ENCODE results near the gene ZBTB45.
"Not testable (repeated sequence)": the region's sequence is repeated elsewhere in the genome, so short reads cannot be mapped to it uniquely, and the experiment has no call there.

The ZBTB45 gene

GRCh38 chr19:58554494-58555368 lies 35.1 kb upstream of the ZBTB45 start, which contains the start of gene CHMP2A:
Gene CHMP2A, minus strand, starts transcription at chr19:58555105. Its CDS starts 893 bp downstream, at chr19:58554212.
- peak; percentile 95 for DNase-seq (ENCODE audit: low spot score)

GRCh38 chr19:58553799-58554493 lies 34.3 kb upstream of the ZBTB45 start:
- DNase-seq (ENCODE audit: low spot score), result no peak

GRCh38 chr19:58552655-58553054 lies 33.0 kb upstream of the ZBTB45 start:
- no peak for DNase-seq (ENCODE audit: low spot score)

DNA sequence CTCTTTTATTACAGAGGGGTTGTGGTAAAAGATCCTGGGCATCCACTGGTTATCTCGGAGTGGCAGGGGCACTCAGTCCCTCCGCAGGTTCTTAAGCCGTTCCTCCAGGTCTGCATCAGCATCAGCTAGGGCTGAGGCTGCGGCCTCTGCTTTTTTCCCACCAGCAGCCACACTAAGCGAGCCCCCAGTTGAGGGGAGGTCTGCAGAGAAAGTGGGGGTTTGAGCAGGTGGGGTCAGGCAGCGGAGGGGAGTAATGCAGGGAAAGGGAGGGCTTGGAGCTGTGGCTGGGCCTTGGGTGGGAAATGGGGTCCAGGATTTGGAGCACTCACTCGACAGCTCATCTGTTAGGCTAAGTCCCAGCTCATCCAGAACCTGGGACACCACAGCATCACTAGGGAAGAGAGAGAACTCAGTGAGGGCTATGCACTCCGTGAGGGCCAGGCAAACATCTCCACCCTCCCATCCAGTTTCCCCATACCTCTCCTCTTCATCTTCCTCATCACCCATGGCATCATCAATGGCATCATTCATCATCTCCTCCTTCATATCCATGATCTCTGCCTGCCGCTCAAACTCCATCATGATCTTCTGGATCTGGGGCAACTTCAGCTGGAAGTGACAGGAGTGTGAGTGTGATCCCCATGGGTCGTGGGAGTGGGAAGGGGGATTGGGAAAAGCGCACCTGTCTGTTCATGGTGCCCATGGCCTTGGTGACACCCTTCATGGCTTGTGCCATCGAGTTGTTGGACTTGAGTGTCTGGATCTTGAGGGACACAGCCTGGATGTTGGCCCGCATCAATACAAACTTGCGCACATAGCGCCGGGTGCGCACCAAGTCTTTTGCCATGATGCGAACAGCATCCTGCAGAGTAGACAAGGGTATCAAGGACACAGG lies 32.2 kb upstream of the ZBTB45 start:
- no peak for DNase-seq (ENCODE audit: low spot score)

DNA sequence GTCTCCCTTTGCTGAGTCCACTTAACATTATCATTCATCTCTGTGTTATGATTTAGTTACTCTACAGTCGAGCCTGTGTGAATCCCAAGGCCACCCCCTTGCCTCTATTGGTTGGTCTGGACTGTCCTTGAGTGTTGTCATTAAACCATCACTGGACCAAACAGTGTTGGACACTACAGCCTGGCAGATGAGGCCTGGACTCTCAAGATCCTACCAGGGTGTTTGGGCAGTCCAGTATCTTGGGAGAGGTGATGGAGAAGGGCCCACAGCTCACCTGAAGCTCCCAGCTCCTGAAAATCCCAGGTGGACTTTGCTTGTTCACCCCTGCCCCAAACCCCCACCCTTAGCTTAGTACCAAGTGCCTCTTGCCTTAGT lies 31.5 kb upstream of the ZBTB45 start:
- no peak for DNase-seq (ENCODE audit: low spot score)

DNA sequence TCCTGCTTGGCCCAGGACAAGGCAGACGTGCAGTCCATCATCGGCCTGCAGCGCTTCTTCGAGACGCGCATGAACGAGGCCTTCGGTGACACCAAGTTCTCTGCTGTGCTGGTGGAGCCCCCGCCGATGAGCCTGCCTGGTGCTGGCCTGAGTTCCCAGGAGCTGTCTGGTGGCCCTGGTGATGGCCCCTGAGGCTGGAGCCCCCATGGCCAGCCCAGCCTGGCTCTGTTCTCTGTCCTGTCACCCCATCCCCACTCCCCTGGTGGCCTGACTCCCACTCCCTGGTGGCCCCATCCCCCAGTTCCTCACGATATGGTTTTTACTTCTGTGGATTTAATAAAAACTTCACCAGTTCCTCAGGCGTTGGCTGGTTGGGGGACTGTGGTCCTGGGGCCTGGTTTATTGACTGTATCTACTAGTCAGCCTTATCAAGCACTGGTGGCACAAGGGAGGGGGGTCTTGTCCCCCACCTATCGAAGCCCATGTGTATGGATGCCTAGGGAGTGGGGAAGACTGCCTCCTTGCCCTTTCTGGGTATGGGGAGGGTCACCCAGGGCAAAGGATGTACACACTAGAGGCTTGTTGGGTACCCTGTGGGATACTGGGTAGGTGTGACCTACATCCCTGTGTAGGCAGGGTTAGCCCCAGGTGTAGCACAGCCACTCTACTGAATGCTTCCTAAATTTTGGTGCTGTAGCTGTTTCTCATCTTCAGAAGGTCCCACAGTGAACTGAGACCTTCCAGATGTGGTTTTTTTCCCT lies 30.9 kb upstream of the ZBTB45 start:
- no peak for DNase-seq (ENCODE audit: low spot score)

DNA sequence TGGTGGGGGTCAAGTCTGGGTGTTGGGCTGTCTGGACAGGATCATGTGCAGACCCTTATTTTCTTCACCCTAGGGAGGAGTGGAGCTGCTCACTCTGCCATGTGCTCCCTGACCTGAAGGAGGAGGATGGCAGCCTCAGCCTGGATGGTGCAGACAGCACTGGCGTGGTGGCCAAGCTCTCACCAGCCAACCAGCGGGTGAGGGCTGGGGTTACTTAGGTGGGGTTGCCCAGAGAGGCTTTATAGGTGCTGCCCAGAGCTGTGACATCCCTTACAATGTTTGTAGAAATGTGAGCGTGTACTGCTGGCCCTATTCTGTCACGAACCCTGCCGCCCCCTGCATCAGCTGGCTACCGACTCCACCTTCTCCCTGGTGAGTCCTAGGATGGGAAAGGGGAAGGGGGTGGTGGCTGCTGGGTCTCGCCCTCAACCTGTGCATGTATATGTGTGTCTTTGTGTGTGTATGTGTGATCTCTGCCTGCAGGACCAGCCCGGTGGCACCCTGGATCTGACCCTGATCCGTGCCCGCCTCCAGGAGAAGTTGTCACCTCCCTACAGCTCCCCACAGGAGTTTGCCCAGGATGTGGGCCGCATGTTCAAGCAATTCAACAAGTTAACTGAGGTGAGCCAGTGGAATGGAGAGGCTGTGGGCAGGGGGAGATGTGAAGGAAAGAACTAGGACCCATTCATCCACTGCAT lies 30.2 kb upstream of the ZBTB45 start:
- no peak for DNase-seq (ENCODE audit: low spot score)

DNA sequence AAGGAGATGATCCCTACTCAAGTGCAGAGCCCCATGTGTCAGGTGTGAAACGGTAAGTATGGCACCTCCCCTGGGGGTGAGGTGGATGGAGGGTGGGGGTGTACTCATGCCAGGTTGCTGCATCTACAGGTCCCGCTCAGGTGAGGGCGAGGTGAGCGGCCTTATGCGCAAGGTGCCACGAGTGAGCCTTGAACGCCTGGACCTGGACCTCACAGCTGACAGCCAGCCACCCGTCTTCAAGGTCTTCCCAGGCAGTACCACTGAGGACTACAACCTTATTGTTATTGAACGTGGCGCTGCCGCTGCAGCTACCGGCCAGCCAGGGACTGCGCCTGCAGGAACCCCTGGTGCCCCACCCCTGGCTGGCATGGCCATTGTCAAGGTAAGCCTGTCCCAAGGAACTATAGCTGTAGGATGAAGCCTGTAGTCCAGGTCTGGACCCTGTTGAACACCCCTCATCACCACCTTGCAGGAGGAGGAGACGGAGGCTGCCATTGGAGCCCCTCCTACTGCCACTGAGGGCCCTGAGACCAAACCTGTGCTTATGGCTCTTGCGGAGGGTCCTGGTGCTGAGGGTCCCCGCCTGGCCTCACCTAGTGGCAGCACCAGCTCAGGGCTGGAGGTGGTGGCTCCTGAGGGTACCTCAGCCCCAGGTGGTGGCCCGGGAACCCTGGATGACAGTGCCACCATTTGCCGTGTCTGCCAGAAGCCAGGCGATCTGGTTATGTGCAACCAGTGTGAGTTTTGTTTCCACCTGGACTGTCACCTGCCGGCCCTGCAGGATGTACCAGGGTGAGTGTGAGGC lies 29.5 kb upstream of the ZBTB45 start:
- DNase-seq (ENCODE audit: low spot score), result no peak

DNA sequence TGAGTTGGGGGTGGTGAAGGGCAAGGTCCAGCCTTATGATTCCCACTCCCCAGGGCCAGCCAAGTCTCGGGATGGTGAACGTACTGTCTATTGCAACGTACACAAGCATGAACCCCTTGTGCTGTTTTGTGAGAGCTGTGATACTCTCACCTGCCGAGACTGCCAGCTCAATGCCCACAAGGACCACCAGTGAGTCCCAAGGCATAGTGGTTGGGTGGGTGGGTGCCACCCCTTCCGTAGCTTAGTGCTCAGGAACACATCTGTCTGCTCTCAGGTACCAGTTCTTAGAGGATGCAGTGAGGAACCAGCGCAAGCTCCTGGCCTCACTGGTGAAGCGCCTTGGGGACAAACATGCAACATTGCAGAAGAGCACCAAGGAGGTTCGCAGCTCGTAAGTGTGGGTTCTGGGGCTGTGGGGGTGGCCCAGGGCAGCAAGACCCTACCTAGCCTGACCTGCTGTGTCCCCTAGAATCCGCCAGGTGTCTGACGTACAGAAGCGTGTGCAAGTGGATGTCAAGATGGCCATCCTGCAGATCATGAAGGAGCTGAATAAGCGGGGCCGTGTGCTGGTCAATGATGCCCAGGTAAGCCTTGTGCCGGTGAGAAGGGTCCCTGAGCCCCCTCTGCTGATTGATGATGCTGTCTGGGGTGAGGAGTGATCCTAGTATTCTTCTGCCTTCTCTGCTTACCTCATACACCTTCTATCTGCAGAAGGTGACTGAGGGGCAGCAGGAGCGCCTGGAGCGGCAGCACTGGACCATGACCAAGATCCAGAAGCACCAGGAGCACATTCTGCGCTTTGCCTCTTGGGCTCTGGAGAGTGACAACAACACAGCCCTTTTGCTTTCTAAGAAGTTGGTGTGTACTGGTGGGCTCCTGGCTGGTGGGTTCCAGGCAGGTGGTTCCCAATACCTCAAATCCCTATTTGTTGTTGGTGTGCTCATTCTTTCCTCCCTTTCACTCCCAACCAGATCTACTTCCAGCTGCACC lies 28.0 kb upstream of the ZBTB45 start:
- no peak for DNase-seq (ENCODE audit: low spot score)

- no peak for DNase-seq (ENCODE audit: low spot score)
These were observed 26.5 kb upstream of the ZBTB45 start for GRCh38 chr19:58546019-58546530.

DNA sequence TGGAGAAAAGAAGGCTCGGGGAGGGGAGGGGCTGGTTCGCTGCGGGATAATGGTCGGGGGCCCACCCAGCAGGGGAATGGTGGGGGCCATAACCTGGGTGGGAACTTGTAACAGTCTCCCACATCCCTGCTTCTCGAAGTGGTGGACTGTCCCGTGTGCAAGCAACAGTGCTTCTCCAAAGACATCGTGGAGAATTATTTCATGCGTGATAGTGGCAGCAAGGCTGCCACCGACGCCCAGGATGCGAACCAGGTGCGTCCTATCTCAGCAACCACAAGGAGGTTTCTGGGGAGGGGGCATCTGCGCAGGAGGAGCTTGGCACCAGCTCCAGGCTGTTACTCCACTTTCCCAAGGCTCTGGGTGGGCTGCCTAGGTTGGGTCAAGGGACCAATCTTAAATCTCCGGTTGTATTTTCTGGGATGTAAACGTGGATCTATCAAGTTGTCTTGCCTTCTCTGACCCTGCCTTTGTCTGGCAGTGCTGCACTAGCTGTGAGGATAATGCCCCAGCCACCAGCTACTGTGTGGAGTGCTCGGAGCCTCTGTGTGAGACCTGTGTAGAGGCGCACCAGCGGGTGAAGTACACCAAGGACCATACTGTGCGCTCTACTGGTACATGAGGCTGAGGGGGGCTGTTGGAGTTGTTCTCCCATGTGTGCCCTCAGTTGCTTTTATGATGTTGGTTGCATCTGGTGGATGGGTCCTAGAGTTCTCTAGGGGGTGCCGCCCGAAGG lies 25.8 kb upstream of the ZBTB45 start:
- DNase-seq (ENCODE audit: low spot score), result no peak

DNA sequence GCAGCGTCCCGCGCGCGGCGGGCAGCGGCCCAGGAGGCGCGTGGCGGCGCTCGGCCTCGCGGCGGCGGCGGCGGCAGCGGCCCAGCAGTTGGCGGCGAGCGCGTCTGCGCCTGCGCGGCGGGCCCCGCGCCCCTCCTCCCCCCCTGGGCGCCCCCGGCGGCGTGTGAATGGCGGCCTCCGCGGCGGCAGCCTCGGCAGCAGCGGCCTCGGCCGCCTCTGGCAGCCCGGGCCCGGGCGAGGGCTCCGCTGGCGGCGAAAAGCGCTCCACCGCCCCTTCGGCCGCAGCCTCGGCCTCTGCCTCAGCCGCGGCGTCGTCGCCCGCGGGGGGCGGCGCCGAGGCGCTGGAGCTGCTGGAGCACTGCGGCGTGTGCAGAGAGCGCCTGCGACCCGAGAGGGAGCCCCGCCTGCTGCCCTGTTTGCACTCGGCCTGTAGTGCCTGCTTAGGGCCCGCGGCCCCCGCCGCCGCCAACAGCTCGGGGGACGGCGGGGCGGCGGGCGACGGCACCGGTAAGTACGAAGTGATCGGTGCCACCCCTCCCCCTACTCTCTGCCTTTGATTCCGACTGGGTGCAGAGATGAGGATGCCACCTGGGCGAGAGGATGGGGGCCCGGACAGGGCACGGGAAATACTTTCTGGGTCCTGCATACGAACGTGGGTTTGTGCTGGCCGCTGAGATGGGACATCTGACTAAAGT lies 25.1 kb upstream of the ZBTB45 start:
- peak; percentile 59 for DNase-seq (ENCODE audit: low spot score)

- DNase-seq (ENCODE audit: low spot score), result peak; percentile 98
These were observed 24.4 kb upstream of the ZBTB45 start, which contains the start of gene TRIM28 for GRCh38 chr19:58543826-58544590. Gene TRIM28, plus strand, starts transcription at chr19:58544064. Its CDS starts 694 bp downstream, at chr19:58544758.

DNA sequence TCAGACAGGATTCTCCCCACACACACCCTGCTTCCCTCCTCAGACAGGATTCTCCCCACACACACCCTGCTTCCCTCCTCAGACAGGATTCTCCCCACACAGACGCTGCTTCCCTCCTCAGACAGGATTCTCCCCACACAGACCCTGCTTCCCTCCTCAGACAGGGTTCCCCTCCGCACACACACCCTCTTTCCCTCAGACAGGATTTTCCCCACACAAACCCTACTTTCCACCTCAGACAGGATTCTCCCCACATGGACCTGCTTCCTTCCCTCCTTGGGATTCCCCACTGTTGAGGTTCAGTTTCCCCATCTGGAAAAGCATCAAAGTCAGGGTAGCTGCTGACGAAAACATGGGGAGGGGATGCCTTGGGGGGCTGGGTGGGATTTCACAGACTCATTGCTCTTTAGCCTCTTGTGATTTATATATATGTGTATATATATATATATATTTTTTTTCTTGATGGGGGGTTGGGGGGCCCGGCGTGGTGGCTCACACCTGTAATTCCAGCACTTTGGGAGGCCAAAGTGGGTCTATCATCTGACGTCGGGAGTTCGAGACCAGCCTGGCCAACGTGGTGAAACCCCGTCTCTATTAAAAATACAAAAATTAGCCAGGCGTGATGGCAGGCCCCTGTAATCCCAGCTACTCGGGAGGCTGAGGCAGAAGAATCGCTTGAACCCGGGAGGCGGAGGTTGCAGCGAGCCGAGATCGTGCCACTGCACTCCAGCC lies 23.2 kb upstream of the ZBTB45 start:
- DNase-seq (ENCODE audit: low spot score), result not testable (repeated sequence)

DNA sequence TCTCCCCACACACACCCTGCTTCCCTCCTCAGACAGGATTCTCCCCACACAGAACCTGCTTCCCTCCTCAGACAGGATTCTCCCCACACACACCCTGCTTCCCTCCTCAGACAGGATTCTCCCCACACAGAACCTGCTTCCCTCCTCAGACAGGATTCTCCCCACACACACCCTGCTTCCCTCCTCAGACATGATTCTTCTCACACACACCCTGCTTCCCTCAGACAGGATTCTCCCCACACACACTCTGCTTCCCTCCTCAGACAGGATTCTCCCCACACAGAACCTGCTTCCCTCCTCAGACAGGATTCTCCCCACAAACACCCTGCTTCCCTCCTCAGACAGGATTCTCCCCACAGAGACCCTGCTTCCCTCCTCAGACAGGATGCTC lies 19.6 kb upstream of the ZBTB45 start:
- not testable (repeated sequence) for DNase-seq (ENCODE audit: low spot score)

Data from hematopoietic multipotent progenitor cell treated with erythropoietin and hydrocortisone succinate and interleukin-3 and kit ligand, for 15 days (in vitro differentiated cells).